Fibroblast of the aortic adventitia (primary cell): ENCODE measurements around the gene EAF1. TPM values are rescaled to one million over a fixed set of nuclear protein-coding genes. Genes with fewer than 3 reads are reported as not detected.
"Not testable (repeated sequence)": the region's sequence is repeated elsewhere in the genome, so short reads cannot be mapped to it uniquely, and the experiment has no call there.

ENCODE experiments used
- DNase-seq: peaks from one replicate; pipeline ENCODE4 v3.0.0-alpha.2; 2010; ENCODE audit warnings: low read depth
- H3K4me3 ChIP-seq: 2 replicates; pipeline ENCODE4 v1.5.1; 2011; ENCODE audit warnings: low read depth, mild to moderate bottlenecking, control low read depth, low read length, moderate library complexity
- small RNA-seq: library from RNA; depleted of rRNA; stranded (forward); fragments of <200 nt; gene quantifications from one replicate; pipeline ENCODE3, GENCODE V24; 2012
- total RNA-seq: library from RNA; depleted of rRNA; stranded (reverse); fragments of >200 nt; gene quantifications from 2 replicates; pipeline ENCODE4 v1.2.3, GENCODE V29; 2012; ENCODE audit warnings: low replicate concordance
- TF ChIP-seq, protein P1 (sequence below): IDR thresholded peaks from 2 replicates; pipeline ENCODE4 v1.5.1; 2011; ENCODE audit warnings: mild to moderate bottlenecking, low read length, control low read depth, inconsistent platforms; ENCODE audit not compliant: insufficient read depth

EAF1 gene
- total RNA-seq, 1 donor: 21.1 TPM

DNA sequence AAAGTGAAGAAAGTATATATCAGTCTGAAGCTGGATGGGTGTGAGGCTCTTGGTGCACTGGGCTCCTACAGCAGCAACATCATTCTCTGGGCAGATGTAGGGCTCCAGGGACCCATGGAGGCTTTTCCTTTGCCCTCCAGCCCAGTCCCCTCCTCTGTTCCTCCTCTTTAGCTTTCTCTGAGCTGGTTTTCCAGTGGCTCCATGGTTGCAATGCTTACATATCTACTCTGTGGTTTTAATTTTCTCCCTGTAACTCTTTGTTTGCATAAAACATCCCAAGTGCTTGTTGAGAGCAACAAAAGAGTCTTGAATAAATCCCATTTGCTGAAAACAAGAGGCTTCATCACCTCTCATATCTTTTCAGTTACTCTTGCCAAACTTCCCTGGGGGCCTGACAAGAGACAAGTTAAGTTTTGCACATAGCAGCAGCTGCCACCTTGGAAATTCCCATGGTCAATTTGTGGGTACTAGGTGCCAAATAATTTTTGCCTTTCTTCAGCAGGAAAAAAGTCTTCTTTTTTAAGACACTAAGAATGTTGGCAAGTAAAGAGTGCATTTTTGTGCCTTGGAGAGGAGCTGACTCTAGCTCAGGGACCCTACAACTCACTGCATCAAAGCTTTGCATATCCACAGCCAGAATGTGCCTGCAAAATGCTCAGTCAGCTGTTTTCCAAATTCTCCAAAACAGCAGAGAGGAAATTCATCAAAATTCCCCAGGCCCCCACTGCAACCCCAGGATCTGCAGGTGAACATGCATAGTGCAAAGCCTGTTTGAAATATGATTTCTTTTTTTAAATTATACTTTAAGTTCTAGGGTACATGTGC is 52.2 kb downstream of the EAF1 start:
- TF ChIP-seq, protein P1, sequence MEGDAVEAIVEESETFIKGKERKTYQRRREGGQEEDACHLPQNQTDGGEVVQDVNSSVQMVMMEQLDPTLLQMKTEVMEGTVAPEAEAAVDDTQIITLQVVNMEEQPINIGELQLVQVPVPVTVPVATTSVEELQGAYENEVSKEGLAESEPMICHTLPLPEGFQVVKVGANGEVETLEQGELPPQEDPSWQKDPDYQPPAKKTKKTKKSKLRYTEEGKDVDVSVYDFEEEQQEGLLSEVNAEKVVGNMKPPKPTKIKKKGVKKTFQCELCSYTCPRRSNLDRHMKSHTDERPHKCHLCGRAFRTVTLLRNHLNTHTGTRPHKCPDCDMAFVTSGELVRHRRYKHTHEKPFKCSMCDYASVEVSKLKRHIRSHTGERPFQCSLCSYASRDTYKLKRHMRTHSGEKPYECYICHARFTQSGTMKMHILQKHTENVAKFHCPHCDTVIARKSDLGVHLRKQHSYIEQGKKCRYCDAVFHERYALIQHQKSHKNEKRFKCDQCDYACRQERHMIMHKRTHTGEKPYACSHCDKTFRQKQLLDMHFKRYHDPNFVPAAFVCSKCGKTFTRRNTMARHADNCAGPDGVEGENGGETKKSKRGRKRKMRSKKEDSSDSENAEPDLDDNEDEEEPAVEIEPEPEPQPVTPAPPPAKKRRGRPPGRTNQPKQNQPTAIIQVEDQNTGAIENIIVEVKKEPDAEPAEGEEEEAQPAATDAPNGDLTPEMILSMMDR: no peak
- peak; percentile 14 for DNase-seq
- H3K4me3 ChIP-seq: no peak overlapping the region

DNA sequence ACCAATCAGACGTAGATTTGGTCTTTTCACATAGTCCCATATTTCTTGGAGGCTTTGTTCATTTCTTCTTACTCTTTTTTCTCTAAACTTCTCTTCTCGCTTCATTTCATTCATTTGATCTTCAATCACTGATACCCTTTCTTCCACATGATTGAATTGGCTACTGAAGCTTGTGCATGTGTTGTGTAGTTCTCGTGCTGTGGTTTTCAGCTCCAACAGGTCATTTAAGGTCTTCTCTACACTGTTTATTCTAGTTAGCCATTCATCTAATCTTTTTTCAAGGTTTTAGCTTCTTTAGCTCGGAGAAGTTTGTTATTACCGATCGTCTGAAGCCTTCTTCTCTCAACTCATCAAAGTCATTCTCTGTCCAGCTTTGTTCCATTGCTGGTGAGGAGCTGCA is 57.2 kb downstream of the EAF1 start:
- H3K4me3 ChIP-seq, DNase-seq: not testable (repeated sequence)

DNA sequence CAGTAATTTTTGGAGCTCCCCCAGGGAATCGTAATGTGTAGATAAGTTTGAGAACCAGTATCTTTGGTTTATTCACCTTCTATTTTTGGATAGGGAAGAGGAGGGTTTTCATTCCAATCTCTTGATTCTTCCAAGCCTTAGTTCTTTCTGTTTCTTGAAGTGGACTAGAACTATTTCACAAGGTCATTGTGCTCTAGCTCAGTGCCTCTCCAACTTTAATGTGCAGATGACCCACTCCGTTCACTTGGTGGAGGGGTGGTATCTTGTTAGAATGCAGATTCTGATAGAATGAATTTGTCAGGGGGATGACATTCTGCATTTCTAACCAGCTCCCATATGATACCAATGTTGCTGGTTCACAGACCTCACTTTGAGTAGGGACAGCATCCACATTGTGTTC is 58.6 kb downstream of the EAF1 start:
- TF ChIP-seq, protein P1: no peak
- no peak for DNase-seq
- no peak overlapping the region for H3K4me3 ChIP-seq

DNA sequence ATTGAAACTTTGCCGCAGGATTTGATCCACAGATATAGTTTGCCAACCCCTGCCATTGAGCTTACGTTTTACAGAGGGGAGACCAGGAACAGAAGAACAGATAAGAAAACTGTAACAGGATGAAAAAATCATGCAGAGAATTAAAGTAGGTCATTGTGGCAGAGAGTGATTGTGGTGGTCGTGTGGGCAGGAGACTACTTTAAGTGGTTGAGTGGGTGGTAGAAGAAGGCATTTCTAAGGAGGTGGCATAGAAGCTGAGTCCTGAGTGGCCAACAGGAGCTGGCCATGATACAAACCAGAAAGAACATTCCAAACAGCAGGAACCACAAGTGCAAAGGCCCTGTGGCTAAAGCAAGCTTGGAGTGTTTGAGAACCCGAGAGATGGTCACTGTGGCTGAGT is 59.6 kb downstream of the EAF1 start:
- no peak for DNase-seq
- TF ChIP-seq, protein P1: no peak

DNA sequence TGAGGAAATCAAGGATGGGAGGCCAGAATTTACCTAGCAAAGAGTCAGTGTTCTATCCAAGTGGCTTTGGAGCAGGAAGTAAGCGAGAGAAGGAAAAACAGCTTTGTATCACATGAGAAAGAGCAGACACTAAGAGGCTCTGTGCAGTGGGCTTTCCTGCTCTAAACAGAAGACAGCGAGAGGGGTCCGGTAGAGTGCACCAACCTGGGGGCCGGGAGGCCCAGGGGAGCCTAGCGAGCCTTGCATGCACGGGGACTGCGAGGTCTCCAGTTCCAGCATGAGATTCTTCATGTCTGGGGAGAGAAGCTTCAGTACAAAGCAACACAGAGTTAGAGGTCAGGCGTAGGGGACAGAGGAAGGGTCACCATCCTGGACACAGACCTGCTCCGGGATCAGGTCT is 60.6 kb downstream of the EAF1 start:
- H3K4me3 ChIP-seq: no peak overlapping the region
- TF ChIP-seq, protein P1: no peak
- no peak for DNase-seq

More for the DNA sequence above, 59.6 kb downstream of the EAF1 start:
- H3K4me3 ChIP-seq: no peak overlapping the region

DNA sequence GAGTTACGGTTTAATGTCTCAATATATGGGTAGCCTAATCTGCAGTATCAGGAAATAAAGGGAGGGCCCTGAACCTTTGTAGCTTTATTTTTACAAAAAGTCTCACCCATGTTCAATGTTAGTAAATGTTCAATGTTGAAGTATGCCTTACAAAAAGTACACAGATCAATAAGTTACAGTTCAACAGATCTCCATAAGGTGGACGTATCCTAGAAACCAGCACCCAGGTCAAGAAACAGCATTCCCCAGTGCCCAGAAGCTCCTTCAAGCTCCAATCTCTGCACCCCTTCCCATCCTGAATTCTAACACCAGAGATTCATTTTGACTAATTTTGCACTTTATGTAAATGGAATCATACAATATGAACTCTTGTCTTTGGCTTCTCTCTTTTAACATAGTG is 62.8 kb downstream of the EAF1 start:
- no peak overlapping the region for H3K4me3 ChIP-seq
- TF ChIP-seq, protein P1: no peak
- DNase-seq: no peak

DNA sequence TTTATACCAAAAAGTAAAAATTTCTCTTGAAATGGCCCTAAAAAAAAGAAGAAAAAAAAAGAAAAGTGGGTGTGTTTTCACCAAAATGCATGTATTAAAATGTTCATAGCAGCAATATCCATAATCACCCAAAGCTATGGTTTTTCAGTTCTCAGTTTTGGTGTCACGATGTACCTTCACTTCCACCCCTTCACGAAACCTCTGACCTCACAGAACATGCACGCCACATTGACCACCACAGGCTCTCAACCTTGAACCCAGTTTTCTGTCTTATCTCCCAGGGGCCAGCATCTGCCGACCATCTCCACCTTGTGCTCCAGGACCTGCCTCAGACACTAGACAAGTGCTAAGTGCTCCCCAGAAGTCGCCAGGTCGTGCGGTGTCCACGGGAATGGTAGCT is 63.7 kb downstream of the EAF1 start:
- TF ChIP-seq, protein P1: no peak
- no peak for DNase-seq
- no peak overlapping the region for H3K4me3 ChIP-seq

Small RNA genes lying within 50 kb of the gene (small RNA-seq; reads per million reads assigned to genes)
- gene RNU6-1024P: not detected

Other genes with a start within 250 kb of the EAF1 start
- gene CAPN7, start 221.4 kb upstream of the EAF1 start, total RNA-seq: 36.3 and 47.3 TPM in 2 replicates
- gene SH3BP5, start 95.0 kb upstream of the EAF1 start, total RNA-seq: 25.5 and 153 TPM in 2 replicates
- 30.0 and 30.6 TPM in 2 replicates for gene METTL6, start 54 bp upstream of the EAF1 start, total RNA-seq
- gene COLQ, start 94.1 kb downstream of the EAF1 start, total RNA-seq: 1.2 and 1.8 TPM in 2 replicates
- 32.4 and 48.9 TPM in 2 replicates for gene HACL1, start 174.0 kb downstream of the EAF1 start, total RNA-seq
- gene BTD, start 174.1 kb downstream of the EAF1 start, total RNA-seq: 19.7 and 38.8 TPM in 2 replicates